GM23338 (cell line): ENCODE data around the gene PKNOX2.

Experiments
- EZH2 ChIP-seq: fragments of 200-600 bp; sonication (generic); IDR thresholded peaks from one replicate; pipeline ENCODE4 v1.8.0; 2017; ENCODE audit warnings: antibody characterized with exemption, mild to moderate bottlenecking, low read depth; ENCODE audit not compliant: unreplicated experiment
- EZH2phosphoT487 ChIP-seq: fragments of 200-600 bp; sonication (generic); IDR thresholded peaks from one replicate; pipeline ENCODE4 v1.8.1; 2018; ENCODE audit warnings: antibody characterized with exemption; ENCODE audit not compliant: unreplicated experiment
- POLR2AphosphoS5 ChIP-seq: IDR thresholded peaks from 2 replicates; pipeline ENCODE4 v1.6.1; 2016; ENCODE audit warnings: antibody characterized with exemption, low read depth
- TF ChIP-seq, protein P1 (sequence below), 2 experiments: fragments of 200-600 bp in 1 of 2; sonication (generic) in 1 of 2; conservative IDR thresholded peaks; 2 replicates each; pipeline versions ENCODE4 v1.5.1 to v1.6.1; 2016 to 2017; ENCODE audit warnings: antibody characterized with exemption in 2 of 2, low read depth in 2 of 2, mild to moderate bottlenecking in 2 of 2, moderate library complexity in 1 of 2
- TF ChIP-seq, protein P2 (sequence below): IDR thresholded peaks from one replicate; pipeline ENCODE4 v1.6.1; 2018; ENCODE audit warnings: antibody characterized with exemption; ENCODE audit not compliant: unreplicated experiment

DNA sequence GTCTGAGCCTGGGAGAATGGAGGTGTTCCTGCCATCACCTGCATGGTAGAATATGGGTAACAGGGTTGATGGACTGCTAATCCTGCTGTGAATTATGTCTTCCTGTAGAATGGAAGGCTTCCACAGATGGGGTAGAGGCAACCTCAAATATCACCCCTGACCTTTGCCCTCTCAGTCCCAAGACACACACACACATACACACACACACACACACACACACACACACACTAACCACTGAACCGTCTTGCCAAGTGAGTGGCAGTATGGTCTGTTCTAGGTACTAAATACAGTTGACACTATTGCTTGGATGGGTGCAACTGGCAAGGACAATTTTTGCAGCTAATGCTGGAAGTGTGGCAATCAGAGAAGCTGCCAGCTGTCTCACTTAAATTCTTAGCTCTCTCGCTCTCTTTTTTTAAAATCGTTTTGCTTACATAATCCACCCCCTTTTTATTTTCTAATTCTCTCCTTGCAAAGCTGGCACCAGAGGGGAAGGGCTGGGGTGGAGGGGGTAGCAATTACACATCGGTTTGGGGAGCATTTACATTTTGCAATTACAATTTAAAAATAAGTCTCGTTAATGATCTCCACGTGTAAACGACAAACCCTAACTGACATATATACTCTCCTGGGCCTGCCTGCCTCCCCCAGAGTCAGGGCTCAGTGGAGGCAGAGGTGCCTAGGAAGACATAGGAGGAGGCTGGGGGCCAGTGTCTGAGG lies 169.0 kb downstream of the PKNOX2 start:
- TF ChIP-seq, protein P1, sequence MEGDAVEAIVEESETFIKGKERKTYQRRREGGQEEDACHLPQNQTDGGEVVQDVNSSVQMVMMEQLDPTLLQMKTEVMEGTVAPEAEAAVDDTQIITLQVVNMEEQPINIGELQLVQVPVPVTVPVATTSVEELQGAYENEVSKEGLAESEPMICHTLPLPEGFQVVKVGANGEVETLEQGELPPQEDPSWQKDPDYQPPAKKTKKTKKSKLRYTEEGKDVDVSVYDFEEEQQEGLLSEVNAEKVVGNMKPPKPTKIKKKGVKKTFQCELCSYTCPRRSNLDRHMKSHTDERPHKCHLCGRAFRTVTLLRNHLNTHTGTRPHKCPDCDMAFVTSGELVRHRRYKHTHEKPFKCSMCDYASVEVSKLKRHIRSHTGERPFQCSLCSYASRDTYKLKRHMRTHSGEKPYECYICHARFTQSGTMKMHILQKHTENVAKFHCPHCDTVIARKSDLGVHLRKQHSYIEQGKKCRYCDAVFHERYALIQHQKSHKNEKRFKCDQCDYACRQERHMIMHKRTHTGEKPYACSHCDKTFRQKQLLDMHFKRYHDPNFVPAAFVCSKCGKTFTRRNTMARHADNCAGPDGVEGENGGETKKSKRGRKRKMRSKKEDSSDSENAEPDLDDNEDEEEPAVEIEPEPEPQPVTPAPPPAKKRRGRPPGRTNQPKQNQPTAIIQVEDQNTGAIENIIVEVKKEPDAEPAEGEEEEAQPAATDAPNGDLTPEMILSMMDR (conservative IDR thresholded peaks at IDR 0.05; ENCODE audit: low read depth in 2 of 2): no peak
- TF ChIP-seq, protein P2, sequence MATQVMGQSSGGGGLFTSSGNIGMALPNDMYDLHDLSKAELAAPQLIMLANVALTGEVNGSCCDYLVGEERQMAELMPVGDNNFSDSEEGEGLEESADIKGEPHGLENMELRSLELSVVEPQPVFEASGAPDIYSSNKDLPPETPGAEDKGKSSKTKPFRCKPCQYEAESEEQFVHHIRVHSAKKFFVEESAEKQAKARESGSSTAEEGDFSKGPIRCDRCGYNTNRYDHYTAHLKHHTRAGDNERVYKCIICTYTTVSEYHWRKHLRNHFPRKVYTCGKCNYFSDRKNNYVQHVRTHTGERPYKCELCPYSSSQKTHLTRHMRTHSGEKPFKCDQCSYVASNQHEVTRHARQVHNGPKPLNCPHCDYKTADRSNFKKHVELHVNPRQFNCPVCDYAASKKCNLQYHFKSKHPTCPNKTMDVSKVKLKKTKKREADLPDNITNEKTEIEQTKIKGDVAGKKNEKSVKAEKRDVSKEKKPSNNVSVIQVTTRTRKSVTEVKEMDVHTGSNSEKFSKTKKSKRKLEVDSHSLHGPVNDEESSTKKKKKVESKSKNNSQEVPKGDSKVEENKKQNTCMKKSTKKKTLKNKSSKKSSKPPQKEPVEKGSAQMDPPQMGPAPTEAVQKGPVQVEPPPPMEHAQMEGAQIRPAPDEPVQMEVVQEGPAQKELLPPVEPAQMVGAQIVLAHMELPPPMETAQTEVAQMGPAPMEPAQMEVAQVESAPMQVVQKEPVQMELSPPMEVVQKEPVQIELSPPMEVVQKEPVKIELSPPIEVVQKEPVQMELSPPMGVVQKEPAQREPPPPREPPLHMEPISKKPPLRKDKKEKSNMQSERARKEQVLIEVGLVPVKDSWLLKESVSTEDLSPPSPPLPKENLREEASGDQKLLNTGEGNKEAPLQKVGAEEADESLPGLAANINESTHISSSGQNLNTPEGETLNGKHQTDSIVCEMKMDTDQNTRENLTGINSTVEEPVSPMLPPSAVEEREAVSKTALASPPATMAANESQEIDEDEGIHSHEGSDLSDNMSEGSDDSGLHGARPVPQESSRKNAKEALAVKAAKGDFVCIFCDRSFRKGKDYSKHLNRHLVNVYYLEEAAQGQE: no peak
- no peak for TF ChIP-seq EZH2
- no peak for TF ChIP-seq POLR2AphosphoS5
- TF ChIP-seq EZH2phosphoT487: no peak
